NCI-H1930 (cell line): ENCODE measurements around the gene KIAA0232.
"Not testable (repeated sequence)": the region's sequence is repeated elsewhere in the genome, so short reads cannot be mapped to it uniquely, and the experiment has no call there.

Experiments used
- DNase-seq, 2 experiments: peaks; one replicate each; lab custom pipeline; 2025; lab: John Stamatoyannopoulos, UW

Gene KIAA0232

GRCh38 chr4:6887591-6888371 is 105.3 kb downstream of the KIAA0232 start:
- no peak for DNase-seq

DNA sequence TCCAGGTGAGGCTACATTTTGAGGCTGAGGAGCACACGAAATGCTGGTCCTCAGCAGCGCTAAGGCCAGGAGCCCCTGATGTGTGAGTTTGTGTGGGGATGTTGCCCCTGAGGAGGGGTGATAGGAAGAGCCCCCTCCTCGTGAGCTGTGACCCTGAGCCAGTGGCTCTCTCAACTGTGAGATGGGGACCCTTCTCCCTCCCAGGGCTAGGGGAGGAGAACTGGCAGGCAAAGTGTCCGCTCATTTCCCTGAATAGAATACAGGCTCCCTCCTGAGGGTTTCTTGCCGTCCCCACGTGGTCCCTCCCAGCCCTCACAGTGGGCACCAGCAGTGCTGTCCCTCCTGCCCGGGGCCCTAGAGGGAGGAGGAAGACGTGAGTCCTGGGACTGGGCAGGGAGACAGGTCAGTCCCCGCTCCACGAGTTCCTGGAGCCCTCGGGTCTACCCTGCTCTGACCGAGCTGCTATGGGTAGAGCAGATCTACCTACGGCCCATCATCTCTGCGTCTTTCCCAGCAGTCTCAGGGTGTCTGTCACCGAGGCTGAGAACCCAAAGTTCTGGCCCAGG is 106.1 kb downstream of the KIAA0232 start:
- DNase-seq, result no peak

DNA sequence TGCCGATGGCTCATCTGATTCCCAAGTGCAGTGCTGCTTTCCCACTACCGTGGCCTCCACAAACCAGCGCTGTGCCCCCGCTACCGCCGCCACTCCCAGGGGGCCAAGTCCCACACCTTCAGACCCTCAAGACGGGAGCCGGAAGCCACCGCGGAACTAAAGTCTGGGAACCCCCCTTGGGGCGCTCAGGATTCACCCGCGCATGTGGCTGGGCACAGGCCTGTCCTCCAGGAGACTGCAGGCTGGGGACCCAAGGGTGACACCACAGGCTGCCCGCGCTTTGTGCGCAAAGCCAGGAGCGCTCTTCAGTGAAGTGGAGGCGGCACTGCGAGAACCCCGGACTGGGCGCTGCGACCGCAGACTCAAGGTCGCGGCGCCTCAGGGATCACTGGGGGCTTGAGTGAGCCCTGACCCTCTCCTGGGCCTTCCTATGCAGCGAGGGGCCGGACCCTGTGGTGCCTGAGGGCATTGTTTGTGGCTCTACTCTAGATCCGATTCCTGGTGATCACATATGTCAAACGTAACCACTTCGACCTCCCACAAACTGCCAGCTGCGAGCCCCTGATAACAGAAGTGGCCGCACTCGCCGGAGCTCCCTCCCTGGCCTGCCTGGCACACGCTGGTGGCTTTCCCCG is 106.7 kb downstream of the KIAA0232 start:
- no peak for DNase-seq

DNA sequence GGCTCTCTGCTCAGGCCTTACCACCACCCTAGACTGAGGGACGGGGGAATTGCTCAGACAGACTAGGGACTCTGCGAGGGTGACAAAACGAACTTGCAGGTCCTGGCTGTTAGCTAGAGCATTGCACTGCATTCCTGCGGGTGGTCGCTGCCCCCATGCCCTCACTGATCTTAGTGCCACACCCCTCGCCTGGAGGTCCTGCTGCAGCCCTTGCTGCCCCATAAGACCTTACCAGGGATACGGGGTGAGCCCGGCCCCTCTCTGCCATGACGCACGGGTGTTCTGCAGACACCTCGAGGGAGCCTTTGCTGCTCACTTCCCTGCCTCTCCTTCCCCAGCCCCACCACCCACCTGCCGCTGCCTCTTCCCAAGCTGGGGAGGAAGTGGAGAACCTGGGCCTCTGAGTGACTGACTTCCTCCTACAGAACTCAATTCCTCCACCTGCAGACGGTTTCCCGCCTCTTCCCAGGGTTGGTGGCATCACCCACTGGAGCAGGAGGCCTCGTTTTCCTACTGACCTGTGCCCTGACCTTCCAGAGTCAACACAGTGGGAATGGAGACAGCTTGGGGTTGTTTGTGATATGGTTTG is 107.3 kb downstream of the KIAA0232 start:
- no peak for DNase-seq

GRCh38 chr4:6890358-6890757 is 107.8 kb downstream of the KIAA0232 start:
- DNase-seq, result no peak

DNA sequence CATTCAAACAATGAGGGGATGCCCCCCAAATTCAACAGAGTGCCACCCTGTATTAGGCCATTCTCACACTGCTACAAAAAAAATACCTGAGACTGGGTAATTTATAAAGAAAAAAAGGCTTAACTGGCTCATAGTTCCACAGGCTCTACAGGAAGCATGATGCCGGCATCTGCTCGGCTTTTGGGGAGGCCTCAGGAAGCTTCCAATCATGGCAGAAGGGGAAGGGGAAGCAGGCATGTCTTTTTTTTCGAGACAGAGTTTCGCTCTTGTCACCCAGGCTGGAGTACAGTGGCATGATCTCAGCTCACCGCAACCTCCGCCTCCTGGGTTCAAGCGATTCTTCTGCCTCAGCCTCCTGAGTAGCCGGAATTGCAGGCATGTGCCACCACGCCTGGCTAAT is 108.4 kb downstream of the KIAA0232 start:
- not testable (repeated sequence) for DNase-seq

GRCh38 chr4:6891436-6892170 is 109.1 kb downstream of the KIAA0232 start:
- DNase-seq, result no peak

- no peak for DNase-seq
These were observed 109.8 kb downstream of the KIAA0232 start for GRCh38 chr4:6892190-6892908.

- no peak for DNase-seq
These were observed 110.3 kb downstream of the KIAA0232 start for GRCh38 chr4:6892909-6893202.

DNA sequence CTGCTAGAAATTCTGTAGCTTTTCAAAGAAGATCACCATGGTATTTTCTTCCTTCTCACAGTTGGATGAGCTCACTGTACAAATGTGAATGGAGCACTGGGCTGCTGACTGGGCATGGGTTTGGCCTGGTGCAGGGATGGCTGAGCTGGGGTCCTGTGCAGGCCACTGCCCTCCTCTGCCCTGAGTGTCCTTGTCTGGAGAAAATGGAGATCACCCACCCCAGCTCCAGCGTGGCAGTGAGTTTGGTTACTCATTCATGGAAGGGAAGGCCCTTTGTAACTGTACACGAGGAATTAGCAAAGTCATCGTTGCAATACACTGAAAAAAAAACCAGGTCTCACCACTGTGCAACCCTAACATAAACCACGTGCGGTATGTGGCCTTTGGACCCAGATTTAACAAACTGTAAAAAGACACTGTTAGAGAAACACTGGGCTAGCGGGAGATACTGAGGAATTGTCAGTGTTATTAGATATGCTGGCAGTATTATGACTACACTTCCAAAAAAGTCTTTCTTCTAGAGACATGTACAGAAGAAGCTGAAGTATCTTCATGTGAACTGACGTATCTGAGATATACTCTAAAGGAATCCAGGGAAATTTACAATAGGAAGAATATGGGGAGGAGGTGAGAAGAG is 111.0 kb downstream of the KIAA0232 start:
- no peak for DNase-seq

- DNase-seq, result no peak
These were observed 111.6 kb downstream of the KIAA0232 start for GRCh38 chr4:6894086-6894478.

GRCh38 chr4:6894528-6895498 is 112.3 kb downstream of the KIAA0232 start:
- DNase-seq, result no peak

DNA sequence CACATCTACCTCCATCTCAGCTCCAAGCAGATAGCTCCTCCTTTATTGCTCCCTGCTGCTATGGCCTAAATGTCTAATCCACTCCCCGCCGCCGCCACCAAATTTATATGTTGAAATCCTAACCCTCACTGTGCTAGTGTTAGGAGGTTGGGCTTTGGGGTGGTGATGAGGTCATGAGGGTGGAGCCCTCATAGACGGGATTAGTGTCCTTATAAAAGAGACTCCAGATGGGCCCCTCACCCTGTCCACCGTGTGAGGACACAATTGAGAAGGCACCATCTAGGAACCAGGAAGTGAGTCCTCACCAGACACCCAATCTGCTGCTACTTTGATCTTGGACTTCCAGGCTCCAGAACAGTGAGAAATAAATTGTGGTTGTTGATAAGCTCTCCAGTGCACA is 113.5 kb downstream of the KIAA0232 start:
- DNase-seq, result no peak

DNA sequence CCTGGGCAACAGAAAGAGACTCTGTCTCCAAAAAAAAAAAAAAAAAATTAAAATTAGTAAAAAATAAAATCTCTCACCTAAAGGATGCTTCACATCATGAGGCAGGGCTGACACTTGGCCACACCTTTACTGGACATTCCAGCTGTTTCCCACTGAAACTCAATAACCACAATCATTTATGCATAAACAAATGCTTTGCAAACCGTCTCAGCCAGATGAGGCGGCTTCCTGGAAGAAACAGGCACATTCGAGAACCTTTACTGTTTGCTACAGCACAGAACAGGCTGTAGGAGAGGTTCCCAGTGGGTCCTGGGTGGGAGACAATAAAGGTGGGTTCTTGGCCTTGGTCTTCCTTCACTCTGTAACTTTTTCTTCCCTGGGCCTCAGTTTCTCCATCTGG is 116.2 kb downstream of the KIAA0232 start:
- DNase-seq, result no peak

- no peak for DNase-seq
These were observed 117.8 kb downstream of the KIAA0232 start for GRCh38 chr4:6900181-6900812.

- no peak for DNase-seq
These were observed 118.4 kb downstream of the KIAA0232 start for GRCh38 chr4:6900956-6901355.

GRCh38 chr4:6901669-6902317 is 119.3 kb downstream of the KIAA0232 start:
- no peak for DNase-seq

- no peak for DNase-seq
These were observed 120.0 kb downstream of the KIAA0232 start for GRCh38 chr4:6902318-6903042.
